H1 (cell line): Measurements from ENCODE around the gene SMIM31. TPM values are rescaled to one million over a fixed set of nuclear protein-coding genes. Genes with fewer than 3 reads are reported as not detected.
A peak's percentile ranks its signal among the peaks of the same experiment; 100 is the strongest.

Experiments used
- CTCF ChIA-PET: fragments of 300-600 bp; sonication (Branson Sonifier 250); formaldehyde crosslinking; loops from one replicate; lab custom pipeline; 2021; ENCODE audit not compliant: partially characterized antibody; lab: Charles Lee
- POLR2A ChIA-PET: fragments of 300-600 bp; sonication (Branson Sonifier 250); formaldehyde crosslinking; loops from one replicate; lab custom pipeline; 2021; ENCODE audit warnings: inconsistent platforms; ENCODE audit not compliant: partially characterized antibody; lab: Charles Lee
- DNase-seq, 2 experiments: peaks; one replicate each; pipeline versions ENCODE4 v3.0.0 to v3.0.0-alpha.2; 2010 to 2022; ENCODE audit warnings: low spot score in 2 of 2, low read depth in 1 of 2, mixed read lengths in 1 of 2
- FAIRE-seq: peaks from 2 replicates; lab custom pipeline; 2011; peaks lifted over from hg19 to GRCh38; lab: Jason Lieb, UNC
- H2AFZ ChIP-seq: 2 replicates; pipeline ENCODE4 v1.8.1; 2012; ENCODE audit warnings: low read length, inconsistent platforms
- H2AK5ac ChIP-seq: 2 replicates; pipeline ENCODE4 v1.6.1; 2013; ENCODE audit warnings: low read depth, low read length
- H2BK120ac ChIP-seq: replicated peaks from 2 replicates; pipeline ENCODE3; 2013; ENCODE audit warnings: low read depth, low read length, inconsistent platforms
- H2BK12ac ChIP-seq: 2 replicates; pipeline ENCODE4 v1.6.1; 2013; ENCODE audit warnings: low read depth, low read length
- H2BK15ac ChIP-seq: 2 replicates; pipeline ENCODE4 v1.6.1; 2013; ENCODE audit warnings: low read length
- H2BK20ac ChIP-seq: 2 replicates; pipeline ENCODE4 v1.6.1; 2013; ENCODE audit warnings: low read length
- H2BK5ac ChIP-seq: 2 replicates; pipeline ENCODE4 v1.6.1; 2013; ENCODE audit warnings: low read depth, low read length
- H3K14ac ChIP-seq: 2 replicates; pipeline ENCODE4 v1.6.1; 2013; ENCODE audit warnings: inconsistent platforms; ENCODE audit not compliant: insufficient read length
- H3K18ac ChIP-seq: 2 replicates; pipeline ENCODE4 v1.6.1; 2013; ENCODE audit warnings: low read length; ENCODE audit errors: extremely low read depth
- H3K23ac ChIP-seq: 2 replicates; pipeline ENCODE4 v1.6.1; 2013; ENCODE audit warnings: inconsistent platforms; ENCODE audit not compliant: insufficient read length
- H3K23me2 ChIP-seq: 2 replicates; pipeline ENCODE4 v1.6.1; 2013; ENCODE audit warnings: low read depth, low read length
- H3K27ac ChIP-seq: 2 replicates; pipeline ENCODE4 v1.6.1; 2011; ENCODE audit warnings: low read depth, low read length, inconsistent platforms
- H3K27me3 ChIP-seq, 4 experiments: replicated peaks in 1 of 4; 1 replicate in 1 of 4; 2 replicates in 3 of 4; pipeline versions ENCODE4 v1.6.1 to v1.8.1; 2011 to 2013; ENCODE audit warnings: low read length in 3 of 4, mild to moderate bottlenecking in 3 of 4, inconsistent platforms in 2 of 4, mixed read lengths in 2 of 4, moderate library complexity in 1 of 4; ENCODE audit not compliant: control insufficient read depth in 3 of 4, insufficient read depth in 3 of 4; ENCODE audit errors: extremely low read depth in 1 of 4
- H3K36me3 ChIP-seq, 4 experiments: 2 replicates each; pipeline versions ENCODE4 v1.6.1 to v1.8.1; 2011 to 2013; ENCODE audit warnings: mild to moderate bottlenecking in 4 of 4, low read length in 3 of 4, moderate library complexity in 2 of 4, control low read depth in 1 of 4, inconsistent platforms in 1 of 4; ENCODE audit not compliant: insufficient read depth in 4 of 4, control insufficient read depth in 2 of 4
- H3K4ac ChIP-seq: replicated peaks from 2 replicates; pipeline ENCODE3; 2013; ENCODE audit warnings: low read length, low read depth, mixed read lengths, inconsistent platforms; ENCODE audit not compliant: insufficient read length
- H3K4me1 ChIP-seq, 4 experiments: replicated peaks in 1 of 4; 1 replicate in 1 of 4; 2 replicates in 3 of 4; pipeline versions ENCODE4 v1.6.1 to v1.8.1; 2011 to 2013; ENCODE audit warnings: low read length in 3 of 4, inconsistent platforms in 2 of 4, mixed read lengths in 1 of 4; ENCODE audit not compliant: insufficient read depth in 4 of 4, control insufficient read depth in 3 of 4
- H3K4me2 ChIP-seq, 2 experiments: 2 replicates each; pipeline versions ENCODE4 v1.6.1 to v1.8.1; 2011 to 2013; ENCODE audit warnings: low read depth in 2 of 2, low read length in 2 of 2, control low read depth in 1 of 2, inconsistent platforms in 1 of 2, mild to moderate bottlenecking in 1 of 2; ENCODE audit not compliant: insufficient read depth in 1 of 2
- H3K4me3 ChIP-seq, 4 experiments: fragments of 200-600, 300-600 bp in 1 of 4; sonication (generic), shearing (Covaris generic), sonication (Bioruptor Twin) in 1 of 4; 2 replicates each; pipeline versions ENCODE4 v1.5.1 to v1.8.1; 2011 to 2016; ENCODE audit warnings: low read length in 4 of 4, low read depth in 3 of 4, control low read depth in 2 of 4, inconsistent platforms in 2 of 4, mild to moderate bottlenecking in 2 of 4, mixed read lengths in 1 of 4, moderate library complexity in 1 of 4; ENCODE audit not compliant: insufficient read depth in 2 of 4; ENCODE audit errors: extremely low read depth in 1 of 4
- H3K56ac ChIP-seq: replicated peaks from 2 replicates; pipeline ENCODE3; 2013; ENCODE audit warnings: low read depth, mild to moderate bottlenecking, mixed read lengths, low read length, inconsistent platforms; ENCODE audit not compliant: insufficient read length
- H3K79me1 ChIP-seq: 2 replicates; pipeline ENCODE4 v1.6.1; 2013; ENCODE audit warnings: low read depth, low read length, control low read depth
- H3K79me2 ChIP-seq, 2 experiments: 2 replicates each; pipeline versions ENCODE4 v1.6.1 to v1.8.1; 2012 to 2013; ENCODE audit warnings: low read length in 2 of 2, mild to moderate bottlenecking in 2 of 2, inconsistent platforms in 1 of 2; ENCODE audit not compliant: insufficient read depth in 2 of 2, control insufficient read depth in 1 of 2
- H3K9ac ChIP-seq, 4 experiments: replicated peaks in 1 of 4; 1 replicate in 1 of 4; 2 replicates in 3 of 4; pipeline versions ENCODE4 v1.6.1 to v1.8.1; 2011 to 2013; ENCODE audit warnings: low read depth in 3 of 4, low read length in 3 of 4, control low read depth in 2 of 4, mild to moderate bottlenecking in 2 of 4, moderate library complexity in 2 of 4, inconsistent platforms in 1 of 4; ENCODE audit errors: extremely low read depth in 1 of 4
- H3K9me3 ChIP-seq, 2 experiments: 2 replicates each; pipeline versions ENCODE4 v1.6.1 to v1.8.1; 2012 to 2013; ENCODE audit warnings: mild to moderate bottlenecking in 2 of 2, moderate library complexity in 2 of 2, control low read depth in 1 of 2, inconsistent platforms in 1 of 2, low read depth in 1 of 2, low read length in 1 of 2, mixed read lengths in 1 of 2; ENCODE audit not compliant: insufficient read depth in 2 of 2
- H4K20me1 ChIP-seq, 2 experiments: replicated peaks in 1 of 2; 2 replicates each; pipeline versions ENCODE3 to v1.8.1; 2011 to 2013; ENCODE audit warnings: inconsistent platforms in 2 of 2, low read length in 2 of 2, mild to moderate bottlenecking in 1 of 2; ENCODE audit not compliant: insufficient read depth in 2 of 2, control insufficient read depth in 1 of 2
- H4K5ac ChIP-seq: 2 replicates; pipeline ENCODE4 v1.6.1; 2013; ENCODE audit warnings: low read length, low read depth, mixed read lengths, inconsistent platforms; ENCODE audit not compliant: insufficient read length
- H4K8ac ChIP-seq: 2 replicates; pipeline ENCODE4 v1.8.0; 2013; ENCODE audit warnings: mild to moderate bottlenecking, moderate library complexity, low read length, inconsistent platforms; ENCODE audit not compliant: insufficient read depth; ENCODE audit errors: extremely low read depth
- H4K91ac ChIP-seq: replicated peaks from 2 replicates; pipeline ENCODE3; 2013; ENCODE audit warnings: low read length, mixed read lengths, inconsistent platforms; ENCODE audit not compliant: insufficient read length
- BRCA1 ChIP-seq: IDR thresholded peaks from 2 replicates; pipeline ENCODE4 v1.6.1; 2012; ENCODE audit warnings: low read depth, low read length, improper control_type of control experiment
- RBBP5 ChIP-seq: IDR thresholded peaks from 2 replicates; pipeline ENCODE4 v1.7.1; 2012; ENCODE audit warnings: low read depth, mild to moderate bottlenecking, inconsistent platforms, low read length, moderate library complexity, borderline replicate concordance
- SAP30 ChIP-seq: fragments of 300-600 bp; sonication (generic); IDR thresholded peaks from 2 replicates; pipeline ENCODE4 v1.7.1; 2012; ENCODE audit warnings: low read length, moderate library complexity, mild to moderate bottlenecking, inconsistent platforms; ENCODE audit not compliant: insufficient read depth, insufficient replicate concordance
- SIRT6 ChIP-seq: IDR thresholded peaks from one replicate; pipeline ENCODE4 v1.7.1; 2012; ENCODE audit warnings: low read length, inconsistent platforms
- TAF1 ChIP-seq: IDR thresholded peaks from 2 replicates; pipeline ENCODE4 v1.6.1; 2011; ENCODE audit warnings: mild to moderate bottlenecking, low read depth, low read length
- TAF7 ChIP-seq: optimal IDR thresholded peaks from 2 replicates; pipeline ENCODE3; 2011; ENCODE audit warnings: low read depth, mild to moderate bottlenecking, inconsistent platforms, low read length, moderate library complexity, borderline replicate concordance
- WGBS, 2 experiments: shearing (Covaris generic) in 1 of 2; methylation state at CpG; one replicate each; pipeline versions ENCODE4 v1.1.6 to v1.1.7; 2013 to 2015; ENCODE audit warnings: low lambda C conversion rate in 2 of 2, mixed read lengths in 2 of 2, inconsistent platforms in 1 of 2, low coverage in 1 of 2, missing lambda C conversion rate in 1 of 2; ENCODE audit not compliant: insufficient replicate concordance in 2 of 2, insufficient coverage in 1 of 2, insufficient read length in 1 of 2; ENCODE audit errors: extremely low coverage in 1 of 2, missing lambda C conversion rate in 1 of 2; 5-methylcytosine and 5-hydroxymethylcytosine counted together
- polyA plus RNA-seq, 7 experiments: library from polyadenylated mRNA; depleted of rRNA in 3 of 7; stranded (reverse) in 5 of 7; unstranded in 2 of 7; fragments of >200 nt in 5 of 7; fragments of 200-250 nt in 2 of 7; gene quantifications; 1 replicate in 5 of 7; 2 replicates in 1 of 7; 4 replicates in 1 of 7; pipeline versions ENCODE4 v1.2.1 to v1.2.3, GENCODE V29; 2011 to 2013; ENCODE audit warnings: missing spikeins in 2 of 7, mixed read lengths in 2 of 7
- total RNA-seq: library from RNA; stranded (reverse); fragmentation: NEBNext Ultra II Directional; extraction: Animal tissue kit (Norgen Biotek cat#: 25700); gene quantifications from 2 replicates; pipeline ENCODE4 v1.2.1, GENCODE V29; 2021

The SMIM31 gene
- total and polyA plus RNA-seq, 2 of the 8 experiments (the other 6 are each of a cell fraction or from before 2014, with no cell fraction given) = not detected

DNA sequence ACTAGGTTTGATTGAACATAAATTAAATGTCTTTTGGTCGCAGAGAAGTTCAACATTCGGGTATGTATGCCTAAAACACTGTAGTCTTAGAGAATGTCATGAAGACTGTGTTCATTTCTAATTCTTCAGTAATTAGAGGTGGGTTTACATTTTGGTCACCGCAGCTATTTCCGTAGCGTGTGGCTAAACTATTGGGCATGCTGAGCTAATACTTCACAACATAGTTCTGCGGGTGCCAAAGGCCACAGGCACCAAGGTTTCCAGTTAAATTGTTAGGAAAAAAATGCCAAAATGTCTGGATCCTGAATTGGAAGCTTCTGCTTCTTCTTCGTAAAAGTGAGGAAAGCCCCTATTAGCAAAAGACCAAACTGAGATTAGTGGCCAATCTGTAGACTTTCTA, 25.1 kb downstream of the SMIM31 start:
- no peaks in the 10 kb centered on the region for H3K27me3 ChIP-seq
- no peak overlapping the region; the same call in 1 of the 2 replicates for H2BK20ac ChIP-seq
- no peaks in the 10 kb centered on the region for H4K20me1 ChIP-seq
- H3K27ac ChIP-seq = no peak overlapping the region
- no peak overlapping the region for H3K9ac ChIP-seq
- no peaks in the 10 kb centered on the region for H3K79me1 ChIP-seq
- H2BK120ac ChIP-seq = no peak overlapping the region
- no peak for DNase-seq
- H3K56ac ChIP-seq = no peak overlapping the region
- CTCF ChIA-PET = interaction anchor here (1.0 to 5.0 kb wide), 17 partner anchors 11 to 318 kb away, joined by 3 to 61 read pairs (median 5); no protein-coding TSS in a partner anchor
- H2BK15ac ChIP-seq = no peak overlapping the region
- H2AK5ac ChIP-seq = no peak overlapping the region
- peaks cover 0 to 2% (median 0%) of the 10 kb centered on the region in 4 experiments; a peak in 2 of 7 replicates for H3K4me1 ChIP-seq
- no peak overlapping the region for H3K23ac ChIP-seq
- no peak overlapping the region for H2BK5ac ChIP-seq
- no peak overlapping the region for H4K8ac ChIP-seq
- no peak overlapping the region for H2AFZ ChIP-seq
- H3K4me3 ChIP-seq = no peak overlapping the region
- no peaks in the 10 kb centered on the region for H3K23me2 ChIP-seq
- H4K5ac ChIP-seq = no peak overlapping the region
- TF ChIP-seq RBBP5 (no peak), BRCA1 (no peak), TAF7 (no peak), SIRT6 (no peak), TAF1 (no peak), SAP30 (no peak)
- TF ChIP-seq, all 59 proteins: peak for 0
- Histone ChIP-seq H3K14ac (no peak overlapping the region), H3K36me3 (no peaks in the 10 kb centered on the region), H2BK12ac (0 out of 2 replicates have a peak overlapping the region, but pooled peaks have one; percentile 10), H3K79me2 (no peaks in the 10 kb centered on the region), H3K4ac (no peak overlapping the region), H3K18ac (no peak overlapping the region), H4K91ac (no peak overlapping the region), H3K4me2 (no peak overlapping the region), H3K9me3 (no peaks in the 10 kb centered on the region)
- 92% methylated on average over 7 of the region's 7 CpGs; no CpG with 5 or more reads in 1 of the 2 experiments for WGBS, 2 experiments
- POLR2A ChIA-PET = interaction anchor here (1.2 to 3.6 kb wide), 5 partner anchors 98 to 118 kb away, joined by 3 to 20 read pairs (median 3); partner anchors contain the start of gene APELA
- no peak for FAIRE-seq
